Progenitor cell of endocrine pancreas (in vitro differentiated cells): ENCODE data around the gene NT5M. TPM values are rescaled to one million over a fixed set of nuclear protein-coding genes. Genes with fewer than 3 reads are reported as not detected.

Experiments used
- DNase-seq: peaks from one replicate; pipeline ENCODE4 v3.0.0; 2021; ENCODE audit warnings: low spot score; ENCODE audit not compliant: unreplicated experiment
- H3K27ac Mint-ChIP-seq: 2 replicates; pipeline ENCODE4 v1.8.0; 2021; ENCODE audit warnings: mild to moderate bottlenecking, moderate library complexity, mixed read lengths
- H3K27me3 Mint-ChIP-seq: 2 replicates; pipeline ENCODE4 v1.8.0; 2021; ENCODE audit warnings: mixed read lengths
- H3K36me3 Mint-ChIP-seq: 2 replicates; pipeline ENCODE4 v1.8.0; 2022; ENCODE audit warnings: mixed read lengths; ENCODE audit not compliant: insufficient read depth
- H3K4me1 Mint-ChIP-seq: 2 replicates; pipeline ENCODE4 v1.8.0; 2021; ENCODE audit warnings: low read depth, mixed read lengths
- H3K4me3 Mint-ChIP-seq: 2 replicates; pipeline ENCODE4 v1.8.0; 2021; ENCODE audit warnings: low read depth, mild to moderate bottlenecking, moderate library complexity, mixed read lengths
- H3K9me3 Mint-ChIP-seq: 2 replicates; pipeline ENCODE4 v1.8.0; 2021; ENCODE audit warnings: low read depth, mixed read lengths
- total RNA-seq: library from RNA; stranded (reverse); gene quantifications from 2 replicates; pipeline ENCODE4 v1.2.1, GENCODE V29; 2021
- TF ChIP-seq, protein P1 (sequence below): fragments of 200-600 bp; sonication (generic); IDR thresholded peaks from one replicate; pipeline ENCODE4 v1.5.0; 2021; ENCODE audit warnings: antibody characterized with exemption, mild to moderate bottlenecking; ENCODE audit not compliant: unreplicated experiment

The NT5M gene
- total RNA-seq, 1 donor from 2014 or later = 2.4 TPM

DNA sequence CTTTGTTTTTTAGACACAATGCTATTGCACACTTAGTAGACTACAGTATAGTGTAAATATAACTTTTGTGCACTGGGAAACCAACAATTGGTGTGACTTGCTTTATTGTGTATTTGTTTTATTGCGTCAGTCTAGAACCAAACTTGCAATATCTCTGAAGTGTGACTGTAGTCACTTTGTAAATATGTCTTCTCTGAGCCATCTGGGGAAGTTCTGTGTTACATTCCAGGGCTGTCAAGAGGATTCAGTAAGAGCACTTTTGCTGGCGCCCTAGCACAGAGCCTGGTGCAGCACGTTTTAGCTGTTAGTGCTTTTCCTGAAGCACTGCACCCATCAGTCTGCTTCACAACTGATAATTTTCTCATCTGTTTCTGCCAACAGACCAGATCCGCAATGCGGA, 73.2 kb downstream of the NT5M start:
- Mint-ChIP-seq H3K4me1 (peaks cover 4% of the 10 kb centered on the region), H3K36me3 (no peaks in the 10 kb centered on the region), H3K27ac (no peak overlapping the region), H3K4me3 (no peak overlapping the region), H3K27me3 (peaks cover 20% of the 10 kb centered on the region), H3K9me3 (no peaks in the 10 kb centered on the region)
- DNase-seq = no peak
- TF ChIP-seq, protein P1, sequence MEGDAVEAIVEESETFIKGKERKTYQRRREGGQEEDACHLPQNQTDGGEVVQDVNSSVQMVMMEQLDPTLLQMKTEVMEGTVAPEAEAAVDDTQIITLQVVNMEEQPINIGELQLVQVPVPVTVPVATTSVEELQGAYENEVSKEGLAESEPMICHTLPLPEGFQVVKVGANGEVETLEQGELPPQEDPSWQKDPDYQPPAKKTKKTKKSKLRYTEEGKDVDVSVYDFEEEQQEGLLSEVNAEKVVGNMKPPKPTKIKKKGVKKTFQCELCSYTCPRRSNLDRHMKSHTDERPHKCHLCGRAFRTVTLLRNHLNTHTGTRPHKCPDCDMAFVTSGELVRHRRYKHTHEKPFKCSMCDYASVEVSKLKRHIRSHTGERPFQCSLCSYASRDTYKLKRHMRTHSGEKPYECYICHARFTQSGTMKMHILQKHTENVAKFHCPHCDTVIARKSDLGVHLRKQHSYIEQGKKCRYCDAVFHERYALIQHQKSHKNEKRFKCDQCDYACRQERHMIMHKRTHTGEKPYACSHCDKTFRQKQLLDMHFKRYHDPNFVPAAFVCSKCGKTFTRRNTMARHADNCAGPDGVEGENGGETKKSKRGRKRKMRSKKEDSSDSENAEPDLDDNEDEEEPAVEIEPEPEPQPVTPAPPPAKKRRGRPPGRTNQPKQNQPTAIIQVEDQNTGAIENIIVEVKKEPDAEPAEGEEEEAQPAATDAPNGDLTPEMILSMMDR = no peak

DNA sequence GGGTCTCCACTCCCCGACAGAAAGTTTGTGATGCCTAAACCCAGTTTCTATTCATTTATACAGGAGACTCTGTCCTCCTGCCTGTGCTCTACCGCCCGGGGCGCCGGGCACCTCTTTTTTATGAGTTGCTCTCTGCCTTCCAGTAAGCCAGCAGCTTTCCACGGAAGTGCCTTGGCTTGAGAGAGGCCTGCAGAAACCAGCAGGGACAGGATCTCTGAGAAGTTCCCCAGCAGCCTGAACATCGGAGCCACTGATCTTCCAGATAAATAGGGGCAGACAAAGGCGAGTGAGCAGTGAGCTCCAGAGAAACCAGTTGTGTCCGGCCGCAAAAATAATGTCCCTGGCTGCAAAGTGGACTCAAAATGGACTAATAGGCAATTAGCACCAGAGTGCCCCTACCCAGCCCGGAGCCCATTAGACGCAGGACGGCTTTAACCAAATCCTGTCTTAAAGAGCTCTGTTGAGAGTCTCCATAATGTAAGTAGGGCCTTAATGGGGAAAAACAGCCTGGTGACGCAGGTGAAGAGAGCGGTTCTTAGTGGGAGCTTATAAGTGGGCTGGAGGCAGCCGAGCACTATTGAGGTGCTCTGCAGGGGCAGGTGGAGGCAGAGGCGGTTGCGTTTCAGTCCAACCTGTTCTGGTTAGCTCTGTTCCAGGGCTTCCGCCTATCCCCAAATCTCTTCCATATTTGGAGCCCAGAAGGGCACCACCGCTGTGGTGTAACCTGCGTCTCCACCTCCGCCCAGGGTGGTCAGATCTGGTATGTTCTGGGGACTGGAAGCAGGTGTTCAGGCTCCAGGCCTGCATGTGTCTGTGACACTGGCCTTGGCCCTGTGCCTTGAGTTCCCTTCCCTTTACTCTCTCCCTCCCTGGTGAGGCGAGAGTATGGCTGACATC, 74.1 kb downstream of the NT5M start:
- no peak for DNase-seq
- H3K27me3 Mint-ChIP-seq = peaks cover 25% of the 10 kb centered on the region
- H3K4me1 Mint-ChIP-seq = peaks cover 4% of the 10 kb centered on the region
- TF ChIP-seq, protein P1 = no peak
- H3K36me3 Mint-ChIP-seq = no peaks in the 10 kb centered on the region
- no peak overlapping the region for H3K4me3 Mint-ChIP-seq
- H3K27ac Mint-ChIP-seq = no peak overlapping the region
- H3K9me3 Mint-ChIP-seq = no peaks in the 10 kb centered on the region

DNA sequence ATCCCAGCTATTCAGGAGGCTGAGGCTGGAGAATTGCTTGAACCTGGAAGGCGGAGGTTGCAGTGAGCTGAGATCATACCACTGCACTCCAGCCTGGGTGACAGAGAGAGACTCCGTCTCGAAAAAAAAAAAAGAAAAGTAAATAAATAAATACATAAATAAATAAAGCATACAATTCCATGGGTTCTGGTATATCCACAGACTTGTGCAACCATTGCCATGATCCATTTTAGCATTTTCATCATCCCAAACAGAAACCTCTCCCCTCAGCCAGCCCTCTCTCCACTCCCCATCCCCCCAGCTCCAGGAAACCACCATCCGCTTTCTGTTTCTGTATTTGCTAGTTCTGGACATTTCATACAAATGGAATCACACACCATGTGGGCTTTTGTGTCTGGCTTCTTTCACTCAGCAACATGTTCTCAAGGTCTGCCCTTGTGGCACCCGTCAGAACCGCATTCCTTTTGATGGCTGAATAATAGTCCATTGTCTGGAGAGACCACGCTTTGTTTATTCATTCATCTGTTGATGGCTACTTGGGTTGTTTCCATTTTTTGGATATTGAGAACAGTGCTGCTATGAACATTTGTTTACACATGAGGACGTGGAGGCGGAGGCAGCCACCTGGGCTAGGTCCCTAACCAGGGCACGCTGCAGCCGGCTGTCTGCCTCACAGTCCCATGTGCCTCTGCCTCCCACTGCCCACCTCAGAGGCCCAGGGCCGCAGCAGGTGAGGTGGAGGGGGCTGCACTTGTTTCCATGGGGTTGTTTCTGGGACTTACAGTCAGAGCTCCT, 76.2 kb downstream of the NT5M start:
- peak overlapping the region; percentile 71 for H3K27ac Mint-ChIP-seq
- H3K4me3 Mint-ChIP-seq = no peak overlapping the region
- no peak for DNase-seq
- H3K9me3 Mint-ChIP-seq = no peaks in the 10 kb centered on the region
- peaks cover 2% of the 10 kb centered on the region for H3K4me1 Mint-ChIP-seq
- H3K27me3 Mint-ChIP-seq = peaks cover 20% of the 10 kb centered on the region
- no peaks in the 10 kb centered on the region for H3K36me3 Mint-ChIP-seq
- TF ChIP-seq, protein P1 = no peak

DNA sequence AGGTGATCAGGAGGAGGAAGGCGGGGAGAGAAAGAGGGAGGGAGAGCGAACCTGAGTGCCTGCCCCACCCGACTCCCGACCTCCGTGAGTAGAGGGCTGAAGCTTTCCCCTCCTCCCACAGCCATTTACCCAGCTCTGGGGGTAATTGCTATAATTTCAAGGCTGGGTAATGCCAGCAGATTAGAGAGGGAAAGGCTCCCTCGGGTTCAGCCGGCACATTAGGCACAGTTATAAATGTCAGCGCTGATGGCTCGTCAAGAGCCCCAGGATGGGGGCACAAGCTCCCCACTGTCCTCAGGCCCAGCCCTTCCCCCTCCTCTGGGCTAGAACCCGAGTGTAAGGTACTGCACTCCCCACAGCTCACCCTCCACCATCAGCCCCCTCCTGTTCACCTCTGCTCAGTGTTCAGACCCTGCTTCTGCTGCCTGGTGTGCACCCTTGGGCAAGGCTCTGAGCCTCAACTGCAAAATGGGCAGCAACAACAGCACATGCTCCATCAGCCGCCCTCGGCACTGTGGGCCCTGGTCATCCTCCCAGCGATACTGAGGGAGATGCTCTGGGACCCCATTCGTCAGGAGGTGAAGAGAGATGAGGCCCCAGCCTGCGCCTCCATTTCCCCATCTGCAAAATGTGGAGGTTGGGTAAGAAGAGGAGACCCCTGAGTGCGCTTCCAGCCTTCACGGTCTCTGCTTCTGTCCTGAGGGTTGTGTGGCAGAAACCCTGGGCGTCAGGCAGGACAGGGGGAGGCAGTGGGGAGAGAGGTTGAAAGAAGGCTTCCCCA, 77.2 kb downstream of the NT5M start:
- DNase-seq = no peak
- TF ChIP-seq, protein P1 = no peak
- peaks cover 2% of the 10 kb centered on the region for H3K4me1 Mint-ChIP-seq
- no peak overlapping the region for H3K4me3 Mint-ChIP-seq
- peaks cover 16% of the 10 kb centered on the region for H3K27me3 Mint-ChIP-seq
- H3K27ac Mint-ChIP-seq = no peak overlapping the region
- H3K9me3 Mint-ChIP-seq = no peaks in the 10 kb centered on the region
- no peaks in the 10 kb centered on the region for H3K36me3 Mint-ChIP-seq
